H9 (cell line): ENCODE data around the gene GGCT. TPM values are rescaled to one million over a fixed set of nuclear protein-coding genes. Genes with fewer than 3 reads are reported as not detected.

Experiments
- DNase-seq: peaks from one replicate; pipeline ENCODE4 v3.0.0-alpha.2; 2017
- H2AFZ ChIP-seq: one replicate; pipeline ENCODE4 v1.6.1; 2013; ENCODE audit warnings: mild to moderate bottlenecking, low read length, control low read depth, moderate library complexity
- H2AK5ac ChIP-seq: 2 replicates; pipeline ENCODE4 v1.6.1; 2013; ENCODE audit warnings: low read length, control low read depth, mixed read lengths; ENCODE audit not compliant: insufficient read length
- H2BK120ac ChIP-seq: one replicate; pipeline ENCODE4 v1.6.1; 2013; ENCODE audit warnings: low read depth, mild to moderate bottlenecking, low read length, control low read depth, inconsistent platforms; ENCODE audit not compliant: poor library complexity, severe bottlenecking
- H2BK12ac ChIP-seq: 2 replicates; pipeline ENCODE4 v1.6.1; 2013; ENCODE audit warnings: low read length, control low read depth, mixed read lengths, low read depth; ENCODE audit not compliant: insufficient read length
- H2BK15ac ChIP-seq: 2 replicates; pipeline ENCODE4 v1.6.1; 2013; ENCODE audit warnings: low read depth, low read length, control low read depth
- H2BK20ac ChIP-seq: one replicate; pipeline ENCODE4 v1.6.1; 2013; ENCODE audit warnings: low read depth, mild to moderate bottlenecking, low read length, control low read depth, inconsistent platforms; ENCODE audit not compliant: poor library complexity, severe bottlenecking
- H2BK5ac ChIP-seq: 2 replicates; pipeline ENCODE4 v1.6.1; 2013; ENCODE audit warnings: low read length, control low read depth, mixed read lengths; ENCODE audit not compliant: insufficient read length
- H3K14ac ChIP-seq: 2 replicates; pipeline ENCODE4 v1.6.1; 2013; ENCODE audit warnings: low read length, control low read depth; ENCODE audit not compliant: insufficient read depth
- H3K18ac ChIP-seq: 2 replicates; pipeline ENCODE4 v1.6.1; 2013; ENCODE audit warnings: low read depth, mild to moderate bottlenecking, mixed read lengths, low read length, control low read depth; ENCODE audit not compliant: insufficient read length
- H3K23ac ChIP-seq: 2 replicates; pipeline ENCODE4 v1.6.1; 2013; ENCODE audit warnings: low read length, control low read depth, mixed read lengths, low read depth; ENCODE audit not compliant: insufficient read length
- H3K23me2 ChIP-seq: 2 replicates; pipeline ENCODE4 v1.6.1; 2013; ENCODE audit warnings: low read depth, mild to moderate bottlenecking, mixed read lengths, low read length, control low read depth; ENCODE audit not compliant: insufficient read length, poor library complexity, severe bottlenecking
- H3K27ac ChIP-seq: 2 replicates; pipeline ENCODE4 v1.5.1; 2013; ENCODE audit warnings: low read length, control low read depth, mixed read lengths, low read depth; ENCODE audit not compliant: insufficient read length
- H3K27me3 ChIP-seq: 2 replicates; pipeline ENCODE4 v1.6.1; 2013; ENCODE audit warnings: low read length, control low read depth, inconsistent platforms; ENCODE audit not compliant: insufficient read depth
- H3K4ac ChIP-seq: 2 replicates; pipeline ENCODE4 v1.6.1; 2013; ENCODE audit warnings: low read depth, mild to moderate bottlenecking, control low read depth, inconsistent platforms, low read length, moderate library complexity
- H3K4me1 ChIP-seq: 2 replicates; pipeline ENCODE4 v1.6.1; 2013; ENCODE audit warnings: low read length, control low read depth, inconsistent platforms; ENCODE audit not compliant: insufficient read depth
- H3K4me2 ChIP-seq: 2 replicates; pipeline ENCODE4 v1.6.1; 2013; ENCODE audit warnings: low read length, control low read depth, mixed read lengths; ENCODE audit not compliant: insufficient read length, insufficient read depth
- H3K56ac ChIP-seq: 2 replicates; pipeline ENCODE4 v1.6.1; 2013; ENCODE audit warnings: low read depth, mild to moderate bottlenecking, mixed read lengths, low read length, control low read depth; ENCODE audit not compliant: insufficient read length
- H3K79me1 ChIP-seq: 2 replicates; pipeline ENCODE4 v1.6.1; 2013; ENCODE audit warnings: low read depth, mild to moderate bottlenecking, moderate library complexity, low read length, control low read depth, inconsistent platforms; ENCODE audit not compliant: insufficient read depth, poor library complexity, severe bottlenecking
- H3K79me2 ChIP-seq: 2 replicates; pipeline ENCODE4 v1.6.1; 2013; ENCODE audit warnings: low read length, control low read depth, inconsistent platforms; ENCODE audit not compliant: insufficient read depth
- H3K9ac ChIP-seq: 2 replicates; pipeline ENCODE4 v1.6.1; 2013; ENCODE audit warnings: low read length, control low read depth, mixed read lengths; ENCODE audit not compliant: insufficient read length; ENCODE audit errors: extremely low read depth
- H3K9me3 ChIP-seq: one replicate; pipeline ENCODE4 v1.6.1; 2013; ENCODE audit warnings: low read depth, low read length, inconsistent platforms; ENCODE audit not compliant: control insufficient read depth
- H3T11ph ChIP-seq: one replicate; pipeline ENCODE4 v1.6.1; 2013; ENCODE audit warnings: mild to moderate bottlenecking, low read length, control low read depth, inconsistent platforms
- H4K20me1 ChIP-seq: one replicate; pipeline ENCODE4 v1.6.1; 2013; ENCODE audit not compliant: control insufficient read depth, insufficient read length, insufficient read depth
- H4K5ac ChIP-seq: 2 replicates; pipeline ENCODE4 v1.6.1; 2013; ENCODE audit warnings: low read depth, mild to moderate bottlenecking, mixed read lengths, low read length, control low read depth; ENCODE audit not compliant: insufficient read length
- H4K8ac ChIP-seq: replicated peaks from 2 replicates; pipeline ENCODE4 v1.6.1; 2013; ENCODE audit warnings: low read length, control low read depth, mixed read lengths, low read depth; ENCODE audit not compliant: insufficient read length
- H4K91ac ChIP-seq: 2 replicates; pipeline ENCODE4 v1.6.1; 2013; ENCODE audit warnings: low read depth, mild to moderate bottlenecking, moderate library complexity, mixed read lengths, low read length, control low read depth; ENCODE audit not compliant: insufficient read length
- H3K27ac Mint-ChIP-seq, 3 experiments: 2 replicates in 2 of 3; 3 replicates in 1 of 3; pipeline ENCODE4 v1.8.0; 2020 to 2021; ENCODE audit warnings: mixed read lengths in 3 of 3, mild to moderate bottlenecking in 1 of 3, moderate library complexity in 1 of 3
- H3K27me3 Mint-ChIP-seq: 2 replicates; pipeline ENCODE4 v1.8.0; 2021; ENCODE audit warnings: low read depth, mild to moderate bottlenecking, moderate library complexity, mixed read lengths
- H3K36me3 Mint-ChIP-seq, 3 experiments: 2 replicates in 2 of 3; 3 replicates in 1 of 3; pipeline ENCODE4 v1.8.0; 2020 to 2021; ENCODE audit warnings: low read depth in 3 of 3, mixed read lengths in 3 of 3; ENCODE audit not compliant: insufficient read depth in 1 of 3
- H3K4me1 Mint-ChIP-seq, 2 experiments: 2 replicates each; pipeline ENCODE4 v1.8.0; 2020; ENCODE audit warnings: mixed read lengths in 2 of 2
- H3K4me3 Mint-ChIP-seq, 2 experiments: 2 replicates in 1 of 2; 3 replicates in 1 of 2; pipeline ENCODE4 v1.8.0; 2020 to 2021; ENCODE audit warnings: mild to moderate bottlenecking in 2 of 2, mixed read lengths in 2 of 2, moderate library complexity in 1 of 2
- H3K9me3 Mint-ChIP-seq, 2 experiments: 2 replicates in 1 of 2; 3 replicates in 1 of 2; pipeline ENCODE4 v1.8.0; 2020; ENCODE audit warnings: mild to moderate bottlenecking in 2 of 2, mixed read lengths in 2 of 2, moderate library complexity in 1 of 2
- CTCF ChIP-seq: fragments of 200-600 bp; sonication (generic); conservative IDR thresholded peaks from 3 replicates; pipeline ENCODE4 v1.8.0; 2021; ENCODE audit warnings: antibody characterized with exemption, mild to moderate bottlenecking
- WGBS: extraction: QIAGEN DNeasy Blood & Tissue Kit; methylation state at CpG from one replicate; pipeline ENCODE4 v1.1.7; 2013; ENCODE audit warnings: missing lambda C conversion rate, low lambda C conversion rate, mixed read lengths; ENCODE audit not compliant: insufficient read length; ENCODE audit errors: extremely low coverage; 5-methylcytosine and 5-hydroxymethylcytosine counted together
- total RNA-seq: library from RNA; stranded (reverse); gene quantifications from 2 replicates; pipeline ENCODE4 v1.2.1, GENCODE V29; 2021

GGCT gene
- total RNA-seq, 1 experiment from 2014 or later: 84.9 TPM

- H3K4ac ChIP-seq: no peak overlapping the region
- no peak overlapping the region for H3K56ac ChIP-seq
- H3K27ac Mint-ChIP-seq: no peak overlapping the region
- H3K79me2 ChIP-seq: no peaks in the 10 kb centered on the region
- no peak overlapping the region for H3K23ac ChIP-seq
- no peak overlapping the region for H2BK15ac ChIP-seq
- no peak overlapping the region for H3K14ac ChIP-seq
- no peaks in the 10 kb centered on the region for H3K79me1 ChIP-seq
- no peak overlapping the region for H2BK120ac ChIP-seq
- no peak overlapping the region for H4K8ac ChIP-seq
- H3K27me3 ChIP-seq: no peaks in the 10 kb centered on the region
- H3K27me3 Mint-ChIP-seq: no peaks in the 10 kb centered on the region
- no peaks in the 10 kb centered on the region for H3K23me2 ChIP-seq
- H3T11ph ChIP-seq: no peak overlapping the region
- H2BK12ac ChIP-seq: no peak overlapping the region
- no peak overlapping the region for H3K9ac ChIP-seq
- DNase-seq: no peak
- no peak overlapping the region for H3K4me3 Mint-ChIP-seq
- peaks cover 0 to 6% (median 0%) of the 10 kb centered on the region in 3 experiments; a peak in 4 of 7 replicates for H3K36me3 Mint-ChIP-seq
- H3K9me3 ChIP-seq: no peaks in the 10 kb centered on the region
- peaks cover 9 to 18% of the 10 kb centered on the region in 2 experiments for H3K4me1 Mint-ChIP-seq
- no peaks in the 10 kb centered on the region for H3K4me1 ChIP-seq
- H2BK5ac ChIP-seq: no peak overlapping the region
- no peak overlapping the region for H2BK20ac ChIP-seq
- no peak for TF ChIP-seq CTCF
- H3K4me2 ChIP-seq: no peak overlapping the region
- no peak overlapping the region for H2AK5ac ChIP-seq
- no peaks in the 10 kb centered on the region for H3K9me3 Mint-ChIP-seq
- H4K91ac ChIP-seq: no peak overlapping the region
- no peak overlapping the region for H3K27ac ChIP-seq
- H2AFZ ChIP-seq: no peak overlapping the region
- no peak overlapping the region for H4K5ac ChIP-seq
- H3K18ac ChIP-seq: no peak overlapping the region
- whole genome bisulfite sequencing: no CpG with 5 or more reads among the region's 1 CpG
- H4K20me1 ChIP-seq: no peaks in the 10 kb centered on the region
These were observed 42.5 kb downstream of the GGCT start for GRCh38 chr7:30462179-30462578.
